NOMO-1 treated with DMSO at 0.1 percent for 48 hours (cell line): ENCODE data around the gene CLK3.
"Not testable (repeated sequence)": the region's sequence is repeated elsewhere in the genome, so short reads cannot be mapped to it uniquely, and the experiment has no call there.

Source experiments
- DNase-seq: peaks from one replicate; lab custom pipeline; 2025; ENCODE audit not compliant: unreplicated experiment; lab: John Stamatoyannopoulos, UW

Gene CLK3

GRCh38 chr15:74615508-74616365 lies at the start of gene CLK3:
TSS of gene CLK3 (plus strand) at chr15:74615836. CDS start at chr15:74619197, 3,361 bp downstream.
- DNase-seq, result peak; percentile 92

- no peak for DNase-seq
Measured at GRCh38 chr15:74568594-74568993, 47.0 kb upstream of the CLK3 start.

- no peak for DNase-seq
Measured at GRCh38 chr15:74569731-74570070, 45.9 kb upstream of the CLK3 start.

- no peak for DNase-seq
Measured at GRCh38 chr15:74571191-74571590, 44.4 kb upstream of the CLK3 start.

GRCh38 chr15:74573987-74574386 lies 41.6 kb upstream of the CLK3 start:
- no peak for DNase-seq

- DNase-seq, result no peak
Measured at GRCh38 chr15:74578496-74578994, 37.1 kb upstream of the CLK3 start.

GRCh38 chr15:74579001-74579400 lies 36.6 kb upstream of the CLK3 start:
- DNase-seq, result no peak

GRCh38 chr15:74580538-74581350 lies 34.9 kb upstream of the CLK3 start:
- no peak for DNase-seq

GRCh38 chr15:74584204-74584603 lies 31.4 kb upstream of the CLK3 start:
- DNase-seq, result no peak

GRCh38 chr15:74584779-74585178 lies 30.9 kb upstream of the CLK3 start:
- no peak for DNase-seq

GRCh38 chr15:74585191-74585590 lies 30.4 kb upstream of the CLK3 start:
- DNase-seq, result no peak

GRCh38 chr15:74585857-74586256 lies 29.8 kb upstream of the CLK3 start:
- DNase-seq, result no peak

- DNase-seq, result no peak
Measured at GRCh38 chr15:74589826-74590225, 25.8 kb upstream of the CLK3 start.

- DNase-seq, result no peak
Measured at GRCh38 chr15:74592222-74592621, 23.4 kb upstream of the CLK3 start.

GRCh38 chr15:74593122-74593521 lies 22.5 kb upstream of the CLK3 start:
- no peak for DNase-seq

- DNase-seq, result no peak
Measured at GRCh38 chr15:74594455-74594854, 21.2 kb upstream of the CLK3 start.

- no peak for DNase-seq
Measured at GRCh38 chr15:74595271-74595670, 20.4 kb upstream of the CLK3 start.

- DNase-seq, result not testable (repeated sequence)
Measured at GRCh38 chr15:74596736-74597135, 18.9 kb upstream of the CLK3 start.

GRCh38 chr15:74597146-74597705 lies 18.4 kb upstream of the CLK3 start:
- DNase-seq, result not testable (repeated sequence)

- DNase-seq, result peak; percentile 89
Measured at GRCh38 chr15:74598126-74598842, 17.4 kb upstream of the CLK3 start.

GRCh38 chr15:74599156-74599555 lies 16.5 kb upstream of the CLK3 start:
- no peak for DNase-seq
